Stimulated activated CD8-positive, alpha-beta memory T cell treated with anti-CD3 and anti-CD28 coated beads, Interleukin-12 subunit alpha, Interleukin-12 subunit beta, amount 100 ng/mL, for 24 hours (primary cell): ENCODE results near the gene LY9.
"Not testable (repeated sequence)": the region's sequence is repeated elsewhere in the genome, so short reads cannot be mapped to it uniquely, and the experiment has no call there.

ENCODE experiments used
- DNase-seq: peaks from one replicate; pipeline ENCODE4 v3.0.0-alpha.2; 2020; ENCODE audit errors: extremely low read depth

Gene LY9

DNA sequence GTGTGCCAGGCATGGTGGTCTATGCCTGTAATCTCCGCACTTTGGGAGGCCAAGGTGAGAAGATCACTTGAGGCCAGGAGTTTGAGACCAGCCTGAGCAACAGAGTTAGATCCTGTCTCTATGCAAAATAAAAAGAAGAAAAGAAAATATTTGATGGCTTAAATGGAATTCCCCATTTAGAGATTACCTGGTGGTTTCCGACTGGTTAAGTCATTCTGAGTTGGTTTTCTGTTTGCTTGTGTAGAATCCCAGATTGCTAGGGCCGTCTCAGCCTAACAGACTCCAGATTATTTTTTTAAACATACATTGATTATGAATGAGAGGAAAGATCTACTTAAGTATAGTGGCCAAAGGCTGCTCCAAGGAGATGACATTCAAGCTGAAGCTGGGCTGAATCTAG is 22.9 kb upstream of the LY9 start:
- DNase-seq: no peak

DNA sequence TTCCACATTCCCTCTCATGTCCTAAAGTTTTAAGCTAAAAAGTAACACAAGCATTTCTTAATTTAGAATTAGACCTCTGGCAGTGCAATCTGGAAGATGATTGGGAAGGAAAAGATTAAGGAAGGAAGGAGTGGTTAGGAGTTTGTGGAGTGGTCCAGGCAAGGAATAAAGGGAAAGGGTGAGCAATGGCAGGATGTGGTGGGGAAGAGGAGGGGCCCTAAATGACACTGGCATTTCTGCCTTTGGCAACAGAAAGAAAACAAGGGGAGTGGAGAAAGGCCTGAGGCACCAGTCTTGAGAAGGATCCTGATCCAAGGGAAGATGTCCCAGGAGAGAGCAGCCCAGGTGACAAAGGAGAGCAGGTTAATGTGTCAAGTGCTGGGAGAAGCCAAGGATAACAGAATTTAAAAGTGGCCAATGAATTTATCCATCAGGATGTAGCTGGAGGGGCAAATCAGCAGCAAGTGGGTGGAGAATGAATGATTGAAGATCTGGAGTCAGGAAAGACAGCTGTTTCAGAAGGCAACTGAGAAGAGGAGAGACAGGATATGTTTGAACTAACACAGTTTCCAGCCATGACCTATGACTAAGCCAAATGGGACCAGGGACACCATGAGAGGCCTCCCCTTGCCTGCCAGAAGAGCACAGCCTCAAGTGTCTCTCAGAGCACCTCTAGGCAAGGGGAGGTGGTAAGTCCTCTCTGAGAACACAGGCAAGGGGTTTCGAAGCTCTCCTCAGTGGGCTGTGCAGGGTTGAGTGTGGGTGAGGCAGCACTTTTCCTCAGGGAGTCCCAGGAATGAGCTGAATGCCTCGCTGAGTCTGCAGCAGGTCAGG is 20.9 kb upstream of the LY9 start:
- no peak for DNase-seq

DNA sequence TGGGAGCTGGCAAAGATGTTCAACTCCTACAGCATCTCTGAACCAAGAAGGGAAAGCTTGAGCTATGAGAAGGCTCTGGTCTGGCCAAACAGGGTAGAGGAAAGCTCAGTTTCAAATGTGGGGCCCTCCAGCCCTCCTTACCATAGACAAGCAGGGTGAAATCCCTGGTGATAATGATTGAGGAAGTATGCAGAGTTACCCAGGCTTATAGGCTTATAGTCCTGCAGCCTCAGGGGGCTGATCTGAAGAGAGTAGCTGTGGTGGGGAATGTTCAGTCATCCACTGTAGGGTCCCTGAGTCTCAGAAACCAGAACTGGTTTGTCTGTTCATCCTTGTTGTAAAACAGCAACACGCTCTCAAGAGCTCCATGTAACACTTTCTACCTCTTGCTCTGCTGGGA is 19.8 kb upstream of the LY9 start:
- DNase-seq: no peak

DNA sequence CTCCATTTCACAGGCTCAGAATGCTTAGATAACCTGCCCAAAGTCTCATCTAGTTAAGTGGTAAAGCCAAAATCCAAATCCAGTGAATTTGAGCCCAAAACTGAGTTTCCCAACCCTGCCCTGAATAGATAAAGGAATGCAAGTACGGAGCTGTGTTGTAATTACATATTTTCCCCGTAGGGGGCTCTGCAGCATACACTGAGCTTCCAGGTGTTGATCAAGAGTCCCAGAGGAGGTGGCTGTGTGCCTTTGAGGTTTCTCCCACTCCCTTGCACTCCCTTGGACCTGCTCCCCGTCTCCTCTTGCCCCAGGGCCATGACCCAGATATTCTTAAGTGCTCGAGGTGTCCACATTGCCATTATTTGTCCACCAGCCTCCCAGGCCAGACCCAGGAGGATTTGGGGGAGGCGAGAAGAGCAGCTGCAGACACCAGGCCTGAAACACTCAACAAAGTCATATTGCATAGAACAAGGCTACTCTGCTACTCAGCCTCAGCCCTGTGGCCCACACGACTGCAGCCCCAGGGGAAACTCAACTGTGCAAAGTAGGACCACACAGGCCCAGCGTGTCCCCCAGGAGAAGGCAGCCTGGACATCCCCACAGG is 18.4 kb upstream of the LY9 start:
- DNase-seq: no peak

DNA sequence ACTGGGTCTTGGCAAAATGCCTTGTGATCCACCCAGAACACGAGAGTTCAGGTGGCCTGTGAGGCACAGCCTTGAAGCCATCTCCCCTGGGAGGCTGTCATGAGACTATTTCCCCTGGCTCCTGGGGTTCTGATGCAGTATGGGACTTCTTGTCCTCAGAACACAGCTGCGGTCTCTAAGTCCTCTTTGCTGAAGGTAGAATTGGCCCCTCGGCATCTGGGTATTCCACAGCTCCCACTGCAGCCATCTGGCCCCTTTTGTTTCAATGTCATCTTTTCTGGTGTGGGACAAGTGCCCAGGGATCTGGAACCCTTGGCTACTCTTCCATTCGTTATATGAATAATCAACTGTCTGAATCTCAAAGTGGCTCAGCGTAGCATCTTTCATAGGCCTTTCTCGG is 17.0 kb upstream of the LY9 start:
- no peak for DNase-seq

DNA sequence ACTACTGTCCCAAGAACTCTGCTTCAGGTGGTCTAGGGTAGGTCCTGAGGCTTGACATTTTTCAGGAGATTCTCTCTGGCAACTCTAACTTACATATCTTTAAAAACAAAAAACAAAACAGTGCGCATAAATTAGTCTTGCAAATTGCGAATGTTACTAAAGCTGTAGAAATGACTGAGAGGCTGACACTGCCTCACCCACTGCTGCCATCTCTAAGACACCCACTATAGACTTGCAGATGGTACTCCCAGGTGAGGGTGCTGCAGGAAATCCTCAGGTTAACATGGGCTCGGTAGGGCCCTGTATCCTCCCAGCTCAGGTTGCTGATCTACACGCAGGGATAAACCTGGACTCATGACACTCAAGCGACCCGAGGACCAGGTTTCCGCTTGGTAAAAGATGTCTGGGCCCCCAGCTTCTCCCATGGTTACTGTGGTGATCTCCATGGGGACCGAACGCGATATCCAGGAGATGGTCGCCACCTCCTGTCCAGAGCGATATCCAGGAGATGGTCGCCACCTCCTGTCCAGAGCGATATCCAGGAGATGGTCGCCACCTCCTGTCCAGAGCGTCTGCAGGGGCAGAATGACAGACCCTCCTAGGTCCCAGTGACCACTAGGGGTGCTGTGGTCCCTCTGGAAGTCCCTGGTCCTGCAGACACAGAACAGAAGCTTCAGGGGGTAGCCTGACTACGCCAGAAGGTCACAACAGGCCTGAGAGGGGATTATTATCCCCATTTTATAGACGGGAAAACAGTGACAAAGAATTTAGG is 16.2 kb upstream of the LY9 start:
- no peak for DNase-seq

DNA sequence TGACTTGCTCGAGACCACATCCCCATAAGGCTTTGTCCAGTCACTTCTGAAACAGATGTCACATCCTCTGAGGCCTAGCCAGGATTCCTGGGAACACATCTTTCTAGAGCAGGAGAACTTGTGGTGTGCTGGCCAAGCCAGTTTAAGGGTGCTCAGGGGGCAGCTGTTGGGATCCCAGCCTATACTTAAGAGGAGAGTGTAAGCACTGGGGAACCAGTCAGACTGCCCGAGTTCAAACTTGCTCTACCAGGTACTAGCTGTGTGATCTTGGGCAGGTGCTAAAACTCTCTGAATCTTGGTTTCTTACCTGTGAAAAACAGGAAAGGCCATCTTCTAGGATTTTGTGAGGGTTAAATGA is 15.6 kb upstream of the LY9 start:
- DNase-seq: no peak

DNA sequence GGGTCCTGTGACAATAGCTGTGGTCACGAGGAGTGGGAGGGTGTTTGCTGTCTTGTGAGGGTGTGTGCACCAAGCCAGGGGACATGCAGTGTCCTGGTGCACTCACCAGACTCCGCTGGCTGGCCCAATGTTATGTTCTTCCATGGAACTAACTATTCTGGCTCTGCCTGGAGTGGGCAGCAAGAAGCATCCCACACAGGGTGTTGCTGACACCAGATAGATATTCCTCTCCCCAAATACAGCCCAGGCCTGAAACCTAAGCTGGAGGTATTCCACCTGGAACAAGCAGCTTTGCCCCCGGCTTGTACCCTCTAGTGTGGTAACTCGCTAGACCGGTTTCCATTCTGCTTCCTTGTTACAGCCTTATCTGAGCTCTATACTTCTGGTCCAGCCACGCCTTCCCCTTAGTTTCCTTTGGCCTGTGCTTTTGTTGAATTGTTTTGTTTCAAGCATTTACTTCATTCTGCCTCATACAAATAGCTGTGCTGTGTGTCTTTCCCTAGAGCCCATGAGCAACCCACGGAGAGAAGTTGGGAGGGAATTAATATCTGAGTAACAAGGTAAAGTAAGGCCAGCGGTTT is 14.7 kb upstream of the LY9 start:
- no peak for DNase-seq

DNA sequence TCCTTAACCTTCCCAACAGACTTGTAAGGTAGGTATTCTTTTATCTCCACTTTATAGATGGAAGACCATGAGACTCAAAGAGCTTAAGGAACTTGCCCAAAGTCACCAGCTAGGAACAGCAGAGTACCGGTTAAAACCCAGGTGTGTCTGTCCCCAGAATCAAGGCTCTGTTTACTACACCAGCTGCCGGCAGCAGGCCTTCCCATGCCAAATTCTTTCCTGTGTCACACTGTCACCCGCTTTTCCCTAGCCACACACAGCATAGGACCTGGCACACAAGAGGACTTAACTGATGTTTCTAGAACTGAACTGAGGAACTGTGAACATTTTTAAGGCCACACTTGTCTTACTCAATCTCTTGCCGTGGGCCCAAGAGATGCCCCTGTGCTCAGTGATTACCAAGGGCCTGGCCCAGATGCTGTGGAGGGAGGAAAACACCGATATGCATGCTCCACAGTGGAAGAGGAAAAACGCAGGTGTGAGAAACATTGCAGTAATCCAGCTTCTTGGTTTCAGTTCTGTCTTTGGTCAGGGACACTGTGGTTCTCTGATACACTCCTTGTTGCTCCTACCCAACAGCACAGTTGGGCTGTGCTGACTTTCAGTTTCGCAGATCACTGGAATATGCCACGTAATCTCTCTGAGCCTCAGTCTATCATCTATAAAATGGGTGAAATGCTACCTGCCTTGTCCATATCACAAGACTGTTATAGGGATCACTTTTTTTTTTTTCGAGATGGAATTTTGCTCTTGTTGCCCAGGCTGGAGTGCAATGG is 13.9 kb upstream of the LY9 start:
- no peak for DNase-seq

DNA sequence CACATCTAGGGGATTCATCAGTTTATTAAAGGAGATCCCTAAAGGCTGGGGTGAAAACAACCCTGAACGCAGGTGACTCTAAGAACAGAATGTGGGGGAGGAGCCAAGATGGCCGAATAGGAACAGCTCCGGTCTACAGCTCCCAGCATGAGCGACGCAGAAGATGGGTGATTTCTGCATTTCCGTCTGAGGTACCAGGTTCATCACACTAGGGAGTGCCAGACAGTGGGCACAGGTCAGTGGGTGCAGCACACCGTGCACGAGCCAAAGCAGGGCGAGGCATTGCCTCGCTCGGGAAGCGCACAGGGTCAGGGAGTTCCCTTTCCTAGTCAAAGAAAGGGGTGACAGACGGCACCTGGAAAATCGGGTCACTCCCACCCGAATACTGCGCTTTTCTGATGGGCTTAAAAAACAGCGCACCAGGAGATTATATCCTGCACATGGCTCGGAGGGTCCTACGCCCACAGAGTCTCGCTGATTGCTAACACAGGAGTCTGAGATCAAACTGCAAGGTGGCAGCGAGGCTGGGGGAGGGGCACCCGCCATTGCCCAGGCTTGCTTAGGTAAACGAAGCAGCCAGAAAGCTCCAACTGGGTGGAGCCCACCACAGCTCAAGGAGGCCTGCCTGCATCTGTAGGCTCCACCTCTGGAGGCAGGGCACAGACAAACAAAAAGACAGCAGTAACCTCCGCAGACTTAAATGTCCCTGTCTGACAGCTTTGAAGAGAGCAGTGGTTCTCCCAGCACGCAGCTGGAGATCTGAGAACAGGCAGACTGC is 12.8 kb upstream of the LY9 start:
- not testable (repeated sequence) for DNase-seq

DNA sequence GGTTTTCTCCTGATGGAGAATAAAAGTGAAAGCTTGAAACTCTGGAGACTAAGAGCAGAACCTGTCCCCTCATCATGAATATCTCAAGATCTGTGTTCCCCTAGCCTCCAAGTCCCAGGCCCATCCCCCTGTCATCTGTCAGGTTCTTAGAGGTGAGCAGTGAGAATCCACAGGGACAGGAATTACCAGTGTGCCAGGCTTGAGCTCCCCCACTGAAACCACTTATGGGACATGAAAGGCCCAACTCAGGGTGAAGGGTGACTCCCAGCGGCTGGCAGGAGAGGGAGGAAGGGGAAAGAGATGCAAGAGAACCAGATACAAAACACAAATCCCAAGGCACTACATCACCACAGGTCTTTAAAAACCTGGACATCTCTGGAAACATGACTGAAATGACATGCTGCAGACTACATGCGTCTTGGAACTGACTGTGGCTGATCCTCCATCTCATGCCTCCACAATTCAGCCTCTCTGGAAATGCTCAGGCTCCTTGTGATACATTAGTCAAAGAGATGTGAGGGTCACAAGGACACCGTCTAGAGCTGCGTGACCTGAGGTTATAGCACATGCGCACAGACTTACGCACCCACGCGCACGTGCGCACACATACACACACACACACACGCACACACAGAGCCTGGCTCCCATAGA is 6.8 kb upstream of the LY9 start:
- no peak for DNase-seq

DNA sequence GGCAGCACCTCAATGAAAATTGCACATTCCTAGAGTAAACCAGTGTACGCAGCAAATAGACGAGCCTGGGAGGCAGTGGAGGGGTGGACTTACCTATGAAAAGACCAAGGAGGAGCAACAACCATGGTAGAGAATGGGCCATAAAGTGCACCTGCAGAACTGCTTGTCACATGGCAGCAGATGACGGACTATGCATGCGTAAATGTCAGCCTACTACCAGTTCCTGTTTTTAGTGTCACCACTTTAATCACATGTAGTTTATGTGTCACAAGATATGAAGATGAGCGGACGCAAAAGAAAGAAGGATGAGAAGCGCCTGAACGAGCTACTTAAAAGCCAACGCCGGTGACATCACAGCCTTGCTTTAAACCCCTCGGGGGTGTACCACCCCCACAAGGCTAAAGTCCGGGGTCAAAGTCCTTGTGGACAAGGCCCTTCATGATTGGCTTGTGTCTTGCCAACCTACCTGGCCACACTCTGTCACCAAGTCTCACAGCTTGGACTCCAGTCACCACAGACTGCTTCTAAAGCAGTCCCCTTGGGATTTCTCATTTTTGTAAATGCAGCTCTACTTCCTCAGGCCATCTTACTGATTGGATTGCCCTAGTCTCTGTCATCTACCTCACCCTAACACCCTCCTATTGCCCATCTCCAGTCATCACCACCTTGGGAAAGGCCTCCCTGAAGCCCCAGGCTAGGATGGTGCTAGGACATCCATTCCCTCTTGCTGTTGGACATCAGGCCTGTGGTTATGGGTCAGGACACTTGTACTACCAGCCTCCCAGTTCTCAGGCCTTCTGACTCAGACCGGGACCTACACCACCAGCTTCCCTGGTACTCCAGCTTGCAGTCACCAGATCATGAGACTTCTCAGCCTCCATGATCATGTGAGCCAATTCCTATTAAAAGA is 6.0 kb upstream of the LY9 start:
- DNase-seq: no peak

DNA sequence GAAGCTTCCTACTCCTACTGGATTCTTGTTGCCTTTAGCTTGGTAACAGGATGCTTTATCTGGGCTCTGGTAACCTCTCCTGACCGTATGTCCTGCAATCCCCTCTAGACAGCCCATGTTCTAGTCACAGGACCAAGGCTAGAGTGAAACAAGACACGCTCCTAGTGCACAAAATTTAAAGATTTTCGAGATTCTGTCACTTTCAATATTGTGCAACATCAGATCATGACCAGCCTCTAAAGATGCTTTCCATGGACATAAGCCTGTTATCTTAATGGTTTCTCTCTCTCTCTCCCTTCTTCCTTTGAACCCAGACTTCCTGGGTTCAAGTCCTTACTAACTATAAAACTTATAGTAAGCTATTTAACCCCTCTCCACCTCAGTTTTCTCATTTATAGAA is 1.6 kb upstream of the LY9 start:
- no peak for DNase-seq

DNA sequence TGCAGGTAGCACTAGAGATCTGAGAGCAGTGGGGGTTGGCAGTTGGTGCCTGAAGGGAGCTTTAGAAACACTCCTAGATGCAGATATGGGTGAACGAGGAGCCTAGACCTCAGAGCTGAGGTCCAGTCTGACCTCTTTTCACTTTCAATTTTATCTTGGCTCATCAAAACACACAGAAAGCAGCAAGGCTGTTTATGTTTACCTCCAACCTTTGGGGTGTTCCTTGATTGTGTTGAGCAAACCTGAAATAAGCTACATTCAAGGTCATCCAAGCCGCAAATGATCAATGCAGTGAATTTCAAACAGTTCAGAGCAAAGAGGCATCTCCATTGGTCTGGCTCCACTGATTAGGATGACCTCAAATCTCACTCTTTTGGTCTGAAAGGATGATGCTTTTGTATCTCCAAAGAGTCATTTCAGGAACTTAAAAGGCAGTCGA is 1.3 kb downstream of the LY9 start:
- no peak for DNase-seq

DNA sequence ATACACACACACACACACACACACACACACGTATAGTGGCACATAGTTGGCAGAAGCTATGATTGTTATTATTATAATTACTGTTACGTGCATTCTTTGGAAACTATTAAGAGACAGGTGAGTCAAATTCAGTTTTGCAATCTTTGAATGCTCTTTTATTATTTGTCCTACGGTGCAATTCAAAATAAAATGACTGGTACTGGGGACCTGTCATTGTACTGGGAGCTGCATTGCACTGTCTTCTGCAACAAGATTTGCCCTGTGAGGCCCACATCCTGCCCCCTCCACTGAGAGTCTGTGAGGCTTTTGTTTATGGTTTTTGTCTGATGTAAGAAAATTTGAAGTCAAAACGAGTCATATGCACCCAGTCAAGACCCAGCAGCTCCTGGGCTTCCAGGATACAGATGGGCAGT is 1.9 kb downstream of the LY9 start:
- peak; percentile 22 for DNase-seq

DNA sequence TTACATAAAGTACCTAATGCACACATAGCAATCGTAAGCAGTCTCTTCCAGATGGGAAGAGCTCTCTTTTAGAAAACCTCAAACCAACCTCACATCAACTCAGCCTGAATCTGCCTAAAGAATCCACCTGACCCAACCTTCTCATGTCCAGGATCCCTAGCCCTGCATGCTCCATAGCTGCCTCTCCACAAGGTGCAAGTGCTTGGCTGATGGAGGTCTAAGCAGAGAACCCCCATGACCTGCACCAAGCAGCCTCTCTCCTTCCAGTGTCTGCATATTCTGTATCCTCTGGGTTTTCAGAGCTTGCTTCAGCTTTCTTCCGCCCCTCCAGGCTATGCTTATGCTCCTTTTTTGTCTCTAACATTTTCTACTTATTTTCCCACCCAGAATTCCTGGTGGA is 2.5 kb downstream of the LY9 start:
- no peak for DNase-seq

DNA sequence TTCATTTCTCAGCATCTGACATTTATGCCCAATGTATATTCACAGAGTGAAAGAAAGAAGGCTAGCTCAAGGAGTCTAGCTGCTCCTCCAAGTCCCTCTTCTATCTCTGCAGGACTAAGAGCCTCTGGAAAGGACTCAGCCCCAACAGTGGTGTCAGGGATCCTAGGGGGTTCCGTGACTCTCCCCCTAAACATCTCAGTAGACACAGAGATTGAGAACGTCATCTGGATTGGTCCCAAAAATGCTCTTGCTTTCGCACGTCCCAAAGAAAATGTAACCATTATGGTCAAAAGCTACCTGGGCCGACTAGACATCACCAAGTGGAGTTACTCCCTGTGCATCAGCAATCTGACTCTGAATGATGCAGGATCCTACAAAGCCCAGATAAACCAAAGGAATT is 3.7 kb downstream of the LY9 start:
- DNase-seq: no peak

DNA sequence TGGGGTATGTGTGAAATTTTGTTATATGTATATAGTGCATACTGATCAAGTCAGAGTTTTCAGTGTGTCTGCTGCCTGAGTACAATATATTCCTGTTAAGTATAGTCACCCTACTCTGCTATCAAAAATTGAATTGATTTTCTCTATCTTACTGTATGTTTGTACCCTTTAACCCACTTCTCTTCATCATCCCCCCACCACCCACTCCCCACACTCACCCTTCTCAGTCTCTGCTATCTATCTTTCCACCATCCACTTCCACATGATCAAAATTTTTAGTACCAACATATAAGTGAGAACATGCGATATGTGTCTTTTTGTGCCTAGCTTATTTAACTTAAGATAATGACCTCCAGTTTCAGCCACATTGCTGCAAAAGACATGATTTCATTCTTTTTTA is 4.2 kb downstream of the LY9 start:
- no peak for DNase-seq

DNA sequence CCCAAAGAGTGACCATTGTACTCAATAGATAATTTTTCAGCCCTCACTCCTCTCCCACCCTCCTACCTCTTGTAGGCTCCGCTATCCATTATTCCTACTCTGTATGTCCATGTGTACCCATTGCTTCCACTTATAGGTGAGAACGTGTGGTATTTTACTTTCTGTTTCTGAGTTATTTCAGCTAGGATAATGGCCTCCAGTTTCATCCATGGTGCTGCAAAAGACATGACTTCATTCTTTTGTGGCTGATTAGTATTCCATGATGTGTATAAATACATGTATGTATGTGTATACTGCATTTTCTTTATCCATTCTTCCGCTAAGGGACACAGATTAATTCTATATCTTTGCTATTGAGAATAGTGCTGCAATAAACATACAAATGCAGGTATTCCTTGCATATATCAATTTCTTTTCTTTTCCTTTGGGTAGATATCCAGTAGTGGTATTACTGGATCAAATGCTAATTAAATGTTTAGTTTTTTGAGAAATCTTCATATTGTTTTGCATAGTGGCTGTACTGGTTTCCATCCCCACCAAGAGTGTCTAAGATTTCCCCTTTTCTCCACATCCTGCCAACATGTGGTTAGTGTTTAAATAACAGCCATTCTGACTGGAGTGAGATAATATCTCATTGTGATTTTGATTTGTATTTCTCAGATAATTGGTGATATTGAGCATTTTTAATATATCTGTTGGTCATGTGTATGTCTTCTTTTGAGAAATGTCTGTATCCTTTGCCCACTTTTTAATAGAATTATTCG is 4.9 kb downstream of the LY9 start:
- no peak for DNase-seq
